Hepatocyte (in vitro differentiated cells): ENCODE data around the gene EXOC4.

ENCODE experiments used
- CTCF ChIP-seq: fragments of 200-600 bp; sonication (generic); IDR thresholded peaks from 2 replicates; pipeline ENCODE4 v1.5.1; 2016; ENCODE audit warnings: antibody characterized with exemption, mild to moderate bottlenecking; ENCODE audit not compliant: poor library complexity
- EZH2 ChIP-seq: fragments of 200-600 bp; sonication (generic); IDR thresholded peaks from 2 replicates; pipeline ENCODE4 v1.6.1; 2016; ENCODE audit warnings: antibody characterized with exemption, mild to moderate bottlenecking, borderline replicate concordance

DNA sequence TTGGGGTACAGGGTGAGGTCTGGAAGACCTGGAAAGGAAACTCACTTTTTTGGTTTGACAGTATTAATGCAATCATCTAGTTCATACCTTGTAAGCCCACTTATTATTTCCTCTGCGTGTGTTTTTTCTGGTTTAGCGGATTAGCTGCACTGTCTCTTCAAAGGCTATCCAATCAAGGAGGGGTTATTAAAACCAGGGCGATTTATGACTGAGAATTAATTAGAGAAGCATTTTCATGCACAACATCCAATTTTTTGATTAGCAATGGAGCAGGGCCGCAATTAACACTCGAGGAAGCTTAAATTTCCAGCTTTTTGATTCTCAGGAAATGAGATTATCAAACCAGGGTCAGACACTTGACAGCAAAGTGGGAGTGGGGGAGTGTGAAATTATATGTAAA is 248.9 kb downstream of the EXOC4 start:
- TF ChIP-seq CTCF (no peak), EZH2 (no peak)
